ENCODE results near the gene ARID3A. TPM values are rescaled to one million over a fixed set of nuclear protein-coding genes. Genes with fewer than 3 reads are reported as not detected.

Gene ARID3A
- total RNA-seq, 1 experiment from 2014 or later = 0.85 TPM

- no TSS peak for BruUV-seq (replicated peaks)
- Mint-ChIP-seq H3K9me3 (ENCODE audit: low read depth, unreplicated experiment) (no peaks in the 10 kb centered on the region), H3K36me3 (ENCODE audit: insufficient read depth, unreplicated experiment) (peaks cover 24% of the 10 kb centered on the region), H3K27me3 (ENCODE audit: unreplicated experiment) (peaks cover 26% of the 10 kb centered on the region), H3K4me3 (ENCODE audit: low read depth, unreplicated experiment) (peak overlapping the region; percentile 58), H3K4me1 (ENCODE audit: low read depth, unreplicated experiment) (no peaks in the 10 kb centered on the region), H3K27ac (ENCODE audit: unreplicated experiment) (peak overlapping the region; percentile 64)
- CTCF ChIA-PET = interaction anchor here (0.6 to 1.6 kb wide), 3 partner anchors 13 to 194 kb away, joined by 3 read pairs; partner anchors contain the start of gene WDR18
- TF ChIP-seq CTCF (IDR thresholded peaks at IDR 0.05; ENCODE audit: unreplicated experiment) = no peak
- intact Hi-C loops (cut with micrococcal nuclease; ENCODE audit: unreplicated experiment) = no loop called here
- peak; percentile 33 for DNase-seq
Measured at GRCh38 chr19:996051-996838, 70.4 kb downstream of the ARID3A start.

GRCh38 chr19:998064-998463 lies 72.2 kb downstream of the ARID3A start:
- CTCF ChIA-PET = no interaction called here
- intact Hi-C loops (cut with micrococcal nuclease; ENCODE audit: unreplicated experiment) = no loop called here
- no peak overlapping the region for H3K27ac Mint-ChIP-seq (ENCODE audit: unreplicated experiment)
- no TSS peak for BruUV-seq (replicated peaks)
- H3K4me3 Mint-ChIP-seq (ENCODE audit: low read depth, unreplicated experiment) = no peak overlapping the region
- no peaks in the 10 kb centered on the region for H3K4me1 Mint-ChIP-seq (ENCODE audit: low read depth, unreplicated experiment)
- DNase-seq = no peak
- TF ChIP-seq CTCF (IDR thresholded peaks at IDR 0.05; ENCODE audit: unreplicated experiment) = no peak
- H3K27me3 Mint-ChIP-seq (ENCODE audit: unreplicated experiment) = peaks cover 38% of the 10 kb centered on the region
- peaks cover 24% of the 10 kb centered on the region for H3K36me3 Mint-ChIP-seq (ENCODE audit: insufficient read depth, unreplicated experiment)
- H3K9me3 Mint-ChIP-seq (ENCODE audit: low read depth, unreplicated experiment) = no peaks in the 10 kb centered on the region

- TF ChIP-seq CTCF (IDR thresholded peaks at IDR 0.05; ENCODE audit: unreplicated experiment) = no peak
Measured at GRCh38 chr19:999379-999719, 73.5 kb downstream of the ARID3A start.

GRCh38 chr19:1000095-1000494 lies 74.3 kb downstream of the ARID3A start, which contains the start of gene GRIN3B:
GRIN3B (plus strand) TSS chr19:1000419; CDS start chr19:1000438, 19 bp downstream.
- Mint-ChIP-seq H3K27me3 (ENCODE audit: unreplicated experiment) (peaks cover 57% of the 10 kb centered on the region), H3K4me1 (ENCODE audit: low read depth, unreplicated experiment) (no peaks in the 10 kb centered on the region), H3K9me3 (ENCODE audit: low read depth, unreplicated experiment) (no peaks in the 10 kb centered on the region), H3K4me3 (ENCODE audit: low read depth, unreplicated experiment) (peak within 1 kb of the TSS; percentile 26), H3K36me3 (ENCODE audit: insufficient read depth, unreplicated experiment) (peaks cover 27% of the 10 kb centered on the region), H3K27ac (ENCODE audit: unreplicated experiment) (no peak within 1 kb of the TSS)
- peak; percentile 43 for DNase-seq
- BruUV-seq (replicated peaks) = no TSS peak
- TF ChIP-seq CTCF (IDR thresholded peaks at IDR 0.05; ENCODE audit: unreplicated experiment) = peak; percentile 16
- CTCF ChIA-PET = no interaction called here
- intact Hi-C loops (cut with micrococcal nuclease; ENCODE audit: unreplicated experiment) = no loop called here

More at GRCh38 chr19:999379-999719, 73.5 kb downstream of the ARID3A start:
- CTCF ChIA-PET = no interaction called here
- no peaks in the 10 kb centered on the region for H3K4me1 Mint-ChIP-seq (ENCODE audit: low read depth, unreplicated experiment)
- intact Hi-C loops (cut with micrococcal nuclease; ENCODE audit: unreplicated experiment) = no loop called here
- H3K9me3 Mint-ChIP-seq (ENCODE audit: low read depth, unreplicated experiment) = no peaks in the 10 kb centered on the region
- H3K27ac Mint-ChIP-seq (ENCODE audit: unreplicated experiment) = no peak overlapping the region
- no peak overlapping the region for H3K4me3 Mint-ChIP-seq (ENCODE audit: low read depth, unreplicated experiment)
- H3K36me3 Mint-ChIP-seq (ENCODE audit: insufficient read depth, unreplicated experiment) = peaks cover 26% of the 10 kb centered on the region
- no peak for DNase-seq
- H3K27me3 Mint-ChIP-seq (ENCODE audit: unreplicated experiment) = peaks cover 50% of the 10 kb centered on the region
- BruUV-seq (replicated peaks) = no TSS peak

Measured in Calu3 (cell line).